Bronchial smooth muscle cell (primary cell): ENCODE data around the gene UBL4B. TPM values are rescaled to one million over a fixed set of nuclear protein-coding genes. Genes with fewer than 3 reads are reported as not detected.

Experiments used
- total RNA-seq: library from RNA; depleted of rRNA; stranded (reverse); fragments of >200 nt; gene quantifications from 2 replicates; pipeline ENCODE4 v1.2.1, GENCODE V29; 2014

UBL4B gene
- under 0.01 and 0.09 TPM in 2 replicates for total RNA-seq

GRCh38 chr1:110112143-110112542 is at the start of gene UBL4B:
TSS of gene UBL4B (plus strand) at chr1:110112443. CDS start at chr1:110112535, 92 bp downstream.

GRCh38 chr1:110070671-110071242 is 41.5 kb upstream of the UBL4B start, which contains the start of gene ALX3:
TSS of gene ALX3 (minus strand) at chr1:110070672. CDS start at chr1:110070612, 60 bp downstream.

DNA sequence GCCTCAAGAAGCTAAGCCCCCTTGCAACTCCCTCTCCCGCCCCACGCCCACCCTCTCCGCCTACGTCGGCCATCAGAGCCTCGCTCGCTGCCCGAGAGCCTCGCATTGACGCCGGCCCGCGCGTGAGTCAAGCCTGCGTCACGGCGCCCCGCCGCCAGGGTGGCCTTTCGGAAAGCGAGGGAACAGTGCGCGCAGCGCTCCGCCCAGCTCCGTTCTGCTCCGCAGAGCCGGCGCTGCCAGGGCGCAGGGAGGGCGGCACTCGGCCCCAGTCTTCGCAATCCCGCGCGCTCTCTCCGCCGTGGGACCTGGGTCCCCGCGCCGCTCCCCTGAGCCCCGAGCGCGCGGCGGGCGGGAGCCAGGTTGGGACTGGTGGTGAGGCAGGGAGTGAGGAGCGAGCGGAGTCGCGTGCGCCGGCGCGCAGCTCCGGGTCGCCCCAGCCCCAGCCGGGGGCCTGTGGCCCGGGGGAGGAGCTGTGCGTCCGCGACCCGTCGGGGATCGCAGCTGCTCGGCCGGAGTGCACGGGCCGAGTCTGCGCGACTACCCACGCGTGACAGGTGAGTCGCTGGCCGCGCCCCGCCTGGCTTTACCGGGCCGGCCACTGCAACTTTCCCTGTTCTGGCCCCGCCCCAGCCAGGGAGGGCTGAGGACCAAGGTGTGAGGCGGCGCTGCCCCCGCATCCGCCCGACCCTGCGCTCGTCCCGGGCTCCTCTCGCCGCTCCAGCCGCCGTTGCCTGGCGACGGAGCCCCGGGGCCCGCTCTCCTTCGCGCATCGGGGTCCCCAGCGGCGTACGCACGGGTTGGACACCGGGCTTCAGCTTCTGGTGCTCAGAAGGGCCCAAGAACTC is 38.3 kb downstream of the UBL4B start, which contains the start of gene SLC6A17:
SLC6A17 (plus strand) TSS at position 165 of the 845 bp plus-strand sequence. CDS start 16,436 bp downstream, outside the sequence.

Other genes with a start within 250 kb of the UBL4B start
- gene CSF1, start 201.6 kb upstream of the UBL4B start, total RNA-seq: 19.1 and 38.9 TPM in 2 replicates
- gene AHCYL1, start 127.7 kb upstream of the UBL4B start, total RNA-seq: 47.1 and 48.1 TPM in 2 replicates
- 44.0 and 53.5 TPM in 2 replicates for gene STRIP1, start 77.8 kb upstream of the UBL4B start, total RNA-seq
- gene ALX3, start 41.8 kb upstream of the UBL4B start, total RNA-seq: not detected in 2 replicates
- 0.09 and 0.16 TPM in 2 replicates for gene SLC6A17, start 38.1 kb downstream of the UBL4B start, total RNA-seq
- 2.1 and 3.6 TPM in 2 replicates for gene KCNC4, start 97.9 kb downstream of the UBL4B start, total RNA-seq
- 22.1 and 27.2 TPM in 2 replicates for gene RBM15, start 226.9 kb downstream of the UBL4B start, total RNA-seq